ENCODE data around the gene PXMP2.
"Not testable (repeated sequence)": the region's sequence is repeated elsewhere in the genome, so short reads cannot be mapped to it uniquely, and the experiment has no call there.

The PXMP2 gene

GRCh38 chr12:132660996-132661395, 26.4 kb upstream of the PXMP2 start:
- no peak for DNase-seq

- no peak for DNase-seq
Observed at GRCh38 chr12:132661972-132662371, 25.4 kb upstream of the PXMP2 start.

GRCh38 chr12:132662901-132663755, 24.3 kb upstream of the PXMP2 start:
- no peak for DNase-seq

- DNase-seq: no peak
Observed at GRCh38 chr12:132664206-132665148, 22.9 kb upstream of the PXMP2 start.

GRCh38 chr12:132665149-132665491, 22.3 kb upstream of the PXMP2 start:
- no peak for DNase-seq

GRCh38 chr12:132665794-132666193, 21.6 kb upstream of the PXMP2 start:
- no peak for DNase-seq

GRCh38 chr12:132668191-132669088, 18.9 kb upstream of the PXMP2 start:
- DNase-seq: no peak

GRCh38 chr12:132669166-132669879, 18.1 kb upstream of the PXMP2 start:
- no peak for DNase-seq

- DNase-seq: no peak
Observed at GRCh38 chr12:132672116-132672515, 15.3 kb upstream of the PXMP2 start.

- DNase-seq: no peak
Observed at GRCh38 chr12:132672678-132673077, 14.7 kb upstream of the PXMP2 start.

- no peak for DNase-seq
Observed at GRCh38 chr12:132673288-132674179, 13.9 kb upstream of the PXMP2 start.

- DNase-seq: no peak
Observed at GRCh38 chr12:132674561-132674960, 12.8 kb upstream of the PXMP2 start.

GRCh38 chr12:132675757-132676432, 11.5 kb upstream of the PXMP2 start:
- no peak for DNase-seq

- DNase-seq: no peak
Observed at GRCh38 chr12:132677492-132677891, 9.9 kb upstream of the PXMP2 start.

GRCh38 chr12:132685400-132685799, 2.0 kb upstream of the PXMP2 start:
- no peak for DNase-seq

- DNase-seq: no peak
Observed at GRCh38 chr12:132686825-132687210, 569 bp upstream of the PXMP2 start.

- DNase-seq: no peak
Observed at GRCh38 chr12:132689227-132689626, 1.8 kb downstream of the PXMP2 start.

GRCh38 chr12:132690112-132690511, 2.7 kb downstream of the PXMP2 start:
- no peak for DNase-seq

GRCh38 chr12:132692030-132692429, 4.6 kb downstream of the PXMP2 start:
- DNase-seq: not testable (repeated sequence)

GRCh38 chr12:132694888-132695287, 7.5 kb downstream of the PXMP2 start:
- not testable (repeated sequence) for DNase-seq
